DMS79 treated with DMSO at 0.1 percent for 48 hours (cell line): ENCODE data around the gene PRC1.
"Not testable (repeated sequence)": the region's sequence is repeated elsewhere in the genome, so short reads cannot be mapped to it uniquely, and the experiment has no call there.

ENCODE experiments used
- DNase-seq: peaks from one replicate; lab custom pipeline; 2025; lab: John Stamatoyannopoulos, UW

Gene PRC1

GRCh38 chr15:90933301-90933700 is 61.0 kb downstream of the PRC1 start:
- DNase-seq = no peak

GRCh38 chr15:90932660-90932991 is 61.7 kb downstream of the PRC1 start:
- no peak for DNase-seq

GRCh38 chr15:90931828-90932659 is 62.3 kb downstream of the PRC1 start, which contains the start of gene HDDC3:
TSS of gene HDDC3 (minus strand) at chr15:90932549. CDS start at chr15:90932540, 9 bp downstream.
- peak; percentile 67 for DNase-seq

GRCh38 chr15:90931575-90931827 is 62.8 kb downstream of the PRC1 start:
- DNase-seq = no peak

DNA sequence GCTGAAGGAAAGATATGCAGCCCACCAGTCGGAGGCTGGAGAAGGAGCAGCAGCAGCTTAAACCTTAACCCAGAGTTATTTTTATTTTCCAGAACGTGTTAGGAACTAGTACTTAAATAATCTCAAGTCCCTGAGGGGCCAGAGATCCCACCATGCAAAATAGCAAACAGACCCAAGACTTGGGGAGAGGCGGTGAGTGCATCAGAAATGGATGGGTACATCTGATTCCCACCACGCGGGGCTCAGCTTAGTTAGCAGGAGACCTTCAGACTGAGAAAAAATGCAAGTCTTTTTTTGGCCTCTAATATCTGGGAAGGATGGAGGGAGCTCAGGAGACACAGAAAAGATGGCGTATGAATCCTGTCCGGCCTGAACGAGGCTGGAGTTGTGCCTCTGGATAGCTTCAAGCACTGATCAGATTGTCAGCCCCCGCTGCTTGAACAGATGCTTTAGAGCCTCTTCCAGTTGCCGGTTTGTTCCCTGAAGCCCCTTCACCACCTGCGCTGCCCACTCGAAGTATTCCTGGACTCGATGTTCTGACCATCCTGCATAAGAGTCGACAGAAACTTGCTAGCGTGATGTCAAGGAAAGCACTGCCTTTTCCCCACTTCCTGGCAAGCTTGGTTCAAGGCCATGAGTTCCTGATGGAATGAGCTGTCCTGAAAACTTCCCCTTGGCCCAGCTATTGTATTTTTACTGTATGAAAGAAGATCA is 63.3 kb downstream of the PRC1 start:
- DNase-seq = peak; percentile 41

DNA sequence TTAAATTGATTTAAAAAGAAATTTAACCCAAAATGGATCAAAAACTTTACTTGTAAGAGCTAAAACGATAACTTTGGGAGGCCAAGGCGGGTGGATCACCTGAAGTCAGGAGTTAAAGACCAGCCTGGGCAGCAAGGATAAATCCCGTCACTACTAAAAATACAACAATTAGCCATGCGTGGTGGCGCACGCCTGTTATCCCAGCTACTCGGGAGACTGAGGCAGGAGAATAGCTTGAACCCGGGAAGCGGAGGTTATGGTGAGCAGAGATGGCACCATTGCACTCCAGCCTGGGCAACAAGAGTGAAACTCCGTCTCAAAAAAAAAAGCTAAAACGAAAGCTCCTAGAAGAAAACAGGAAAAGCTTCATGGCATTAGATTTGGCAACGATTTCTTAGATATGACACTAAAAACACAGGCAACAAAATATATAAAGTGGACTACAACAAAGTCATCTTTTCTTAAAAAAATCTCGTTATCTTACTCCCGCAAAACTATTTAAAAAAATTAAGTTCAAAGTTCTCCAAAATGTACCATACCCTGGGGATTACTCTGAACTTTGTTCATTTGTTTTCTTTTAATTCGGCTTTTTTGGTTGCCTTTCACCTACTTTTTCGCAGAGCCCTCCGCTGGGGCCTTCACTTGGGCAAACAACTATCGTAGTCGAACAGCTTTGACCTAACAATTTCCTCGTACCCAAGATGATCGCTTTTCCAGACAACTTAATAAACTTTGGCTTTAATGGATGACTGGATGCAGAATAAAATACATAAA is 64.9 kb downstream of the PRC1 start:
- peak; percentile 49 for DNase-seq

DNA sequence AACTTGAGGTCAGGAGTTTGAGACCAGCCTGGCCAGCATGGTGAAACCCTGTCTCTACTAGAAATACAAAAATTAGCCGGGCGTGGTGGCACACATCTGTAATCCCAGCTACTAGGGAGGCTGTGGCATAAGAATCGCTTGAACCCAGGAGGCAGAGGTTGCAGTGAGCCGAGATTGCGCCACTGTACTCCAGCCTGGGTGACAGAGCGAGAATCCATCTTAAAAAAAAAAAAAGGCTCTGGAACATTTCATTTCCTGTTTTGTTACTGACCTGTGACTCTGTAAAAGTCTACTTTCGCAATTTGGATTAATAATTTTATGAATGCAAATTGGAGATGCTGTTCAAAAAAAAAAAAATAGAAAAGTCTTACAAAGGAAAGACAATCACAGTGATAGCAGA is 66.2 kb downstream of the PRC1 start:
- DNase-seq = not testable (repeated sequence)

GRCh38 chr15:90926766-90927165 is 67.6 kb downstream of the PRC1 start:
- not testable (repeated sequence) for DNase-seq

DNA sequence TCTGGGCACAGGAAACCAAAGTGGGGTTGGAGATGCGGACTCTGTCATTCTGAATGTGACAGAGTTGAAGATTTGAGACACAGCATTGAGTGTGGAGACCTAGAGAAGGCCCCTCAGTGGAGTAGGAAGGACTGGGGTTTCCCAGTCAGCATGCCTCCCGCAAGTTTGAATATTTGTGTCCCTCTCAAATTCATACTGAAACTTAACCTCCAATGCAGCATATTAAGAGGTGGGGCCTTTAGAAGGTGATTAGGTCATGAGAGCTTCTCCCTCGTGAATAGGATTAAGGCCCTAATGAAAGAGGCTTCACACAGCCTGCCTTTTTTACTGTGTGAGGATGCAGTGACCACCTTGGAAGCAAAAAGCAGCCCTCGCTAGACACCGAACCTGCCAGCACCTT is 70.0 kb downstream of the PRC1 start:
- no peak for DNase-seq

GRCh38 chr15:90922712-90923322 is 71.5 kb downstream of the PRC1 start:
- not testable (repeated sequence) for DNase-seq

DNA sequence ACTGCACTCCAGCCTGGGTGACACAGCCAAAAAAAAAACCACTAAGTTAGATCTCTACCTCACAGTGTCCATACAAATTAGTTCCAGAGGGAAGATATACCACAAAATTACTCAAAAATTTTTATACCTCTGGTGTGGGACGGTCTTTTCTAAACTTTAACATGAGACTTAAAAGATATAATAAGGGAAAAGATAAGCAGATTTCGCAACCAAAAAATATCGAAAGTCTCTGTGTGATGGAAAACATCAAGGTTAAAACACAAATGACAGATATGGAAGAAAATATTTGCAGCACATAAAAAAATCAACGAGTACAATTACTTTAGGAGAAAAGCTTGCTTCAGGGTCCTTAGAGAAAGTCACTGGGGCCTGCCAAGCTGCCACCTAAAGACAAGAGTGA is 72.4 kb downstream of the PRC1 start:
- DNase-seq = no peak

DNA sequence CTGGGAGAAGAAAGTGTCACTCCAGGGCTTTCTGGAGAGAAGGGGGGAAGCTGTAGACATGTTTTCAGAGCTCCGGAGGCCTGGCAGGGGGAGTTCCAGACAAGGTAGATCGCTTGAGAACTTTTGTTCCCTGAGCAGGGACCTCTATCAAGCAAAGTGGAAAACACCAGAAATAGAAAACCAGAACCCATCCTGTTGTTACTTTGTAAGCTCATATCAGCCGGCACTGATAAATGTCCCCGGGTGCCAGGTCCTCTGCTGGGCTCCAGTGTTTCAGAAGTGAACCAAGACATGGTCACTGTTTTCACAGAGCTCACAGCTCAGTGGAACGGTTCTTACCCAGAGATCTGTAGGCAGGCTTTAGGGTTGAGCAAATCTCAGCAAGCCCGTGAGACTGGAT is 75.5 kb downstream of the PRC1 start:
- DNase-seq = no peak

DNA sequence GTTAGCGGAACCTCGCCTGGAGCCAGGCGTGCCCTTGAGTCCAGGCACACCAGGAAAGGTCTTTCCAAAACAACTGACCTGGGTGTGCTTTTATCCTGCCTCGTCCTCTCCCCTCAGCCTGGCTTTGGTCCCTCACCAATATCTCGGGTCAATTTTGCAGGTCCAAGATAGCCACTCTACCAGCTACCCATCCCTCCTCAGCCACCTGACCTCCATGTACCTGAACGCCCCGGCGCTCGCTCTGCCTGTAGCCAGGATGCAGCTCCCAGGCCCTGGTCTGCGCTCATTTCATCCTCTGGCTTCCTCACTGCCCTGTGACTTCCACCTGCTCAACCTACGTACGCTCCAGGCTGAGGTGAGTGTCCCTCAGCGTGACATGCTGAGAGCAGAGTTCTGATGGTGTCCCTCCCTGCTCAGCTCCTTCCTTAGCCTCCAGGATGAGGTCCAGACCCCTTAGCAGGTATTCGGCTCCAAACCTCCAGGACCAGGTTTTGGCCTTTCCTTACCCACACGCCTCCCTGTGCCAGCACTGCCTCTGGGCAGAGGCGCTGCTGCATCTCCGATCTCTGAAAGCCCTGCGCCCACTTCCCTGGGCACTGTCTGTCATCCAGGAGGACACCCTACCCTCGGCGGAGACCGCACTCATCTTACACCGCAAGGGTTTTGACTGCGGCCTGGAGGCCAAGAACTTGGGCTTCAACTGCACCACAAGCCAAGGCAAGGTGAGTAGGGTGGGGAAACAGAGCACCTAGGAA is 76.1 kb downstream of the PRC1 start:
- no peak for DNase-seq

DNA sequence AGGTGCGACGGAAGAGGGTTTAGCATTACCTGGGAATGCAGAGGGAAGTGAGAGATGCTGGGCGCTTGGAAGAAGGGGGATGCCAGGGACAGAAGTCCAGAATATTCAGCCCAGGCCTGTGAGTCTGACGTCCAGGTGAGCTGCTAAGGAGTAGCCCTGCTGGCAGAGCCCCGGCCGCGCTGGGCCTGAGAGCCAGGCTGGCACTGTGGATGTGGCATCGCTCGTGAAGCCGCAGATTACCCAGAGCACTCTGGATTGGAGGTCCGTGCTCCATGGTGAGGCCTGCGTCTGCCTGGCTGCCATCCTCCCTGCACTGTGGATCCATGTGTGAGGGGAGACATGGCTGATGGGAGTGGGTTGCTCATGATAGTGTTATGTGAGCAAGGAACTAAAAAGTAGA is 76.8 kb downstream of the PRC1 start:
- DNase-seq = no peak

- DNase-seq = no peak
These were observed 77.9 kb downstream of the PRC1 start for GRCh38 chr15:90916461-90916860.
